HG02870 (cell line): ENCODE data around the gene AMPH.
"Not testable (repeated sequence)": the region's sequence is repeated elsewhere in the genome, so short reads cannot be mapped to it uniquely, and the experiment has no call there.

Experiments
- ATAC-seq: cut with Tn5 transposase; IDR thresholded peaks from one replicate; pipeline ENCODE4 v1.9.1; 2021; ENCODE audit warnings: mild to moderate bottlenecking, moderate library complexity; ENCODE audit not compliant: unreplicated experiment

AMPH gene

DNA sequence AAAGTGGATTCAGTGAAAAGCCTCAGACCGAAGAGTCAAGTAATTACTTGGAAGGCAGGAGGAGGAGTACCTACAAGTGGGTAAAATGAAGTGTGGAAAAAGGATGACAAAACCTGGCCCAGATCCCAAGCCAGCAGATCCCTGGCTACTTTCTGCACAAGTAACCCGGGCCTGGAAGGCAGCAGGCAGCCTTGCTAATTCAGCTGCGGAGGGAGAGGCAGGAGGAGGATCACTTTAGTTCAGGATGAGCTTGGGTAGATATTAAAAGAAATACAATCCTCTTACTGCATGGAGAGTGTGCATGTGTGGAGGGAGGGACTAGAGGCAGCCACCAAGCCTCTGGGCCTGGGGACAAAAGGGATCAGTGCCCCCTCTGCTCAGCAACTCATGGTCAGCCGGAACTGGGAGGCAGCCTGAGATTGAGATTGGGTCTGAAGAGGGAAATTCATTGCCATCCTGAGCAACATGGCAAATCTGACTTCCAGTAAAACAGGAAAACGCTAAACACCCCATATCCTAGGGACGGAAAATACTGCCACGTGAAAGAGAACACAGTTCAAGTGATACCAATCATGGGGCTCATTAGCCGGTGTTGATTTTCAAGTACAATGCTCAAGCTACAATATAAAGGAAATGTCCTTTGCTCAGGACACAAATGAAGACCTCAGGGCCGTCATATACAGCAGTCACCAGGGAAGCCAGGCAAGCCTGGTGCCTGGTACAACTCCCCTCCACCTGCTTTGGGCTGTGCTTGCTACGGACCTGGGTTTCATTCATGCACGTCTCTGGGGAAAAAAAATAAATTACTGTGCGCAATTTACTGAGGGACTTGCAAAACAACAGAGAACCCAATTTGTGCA lies 1.3 kb downstream of the AMPH start:
- no peak for ATAC-seq

GRCh38 chr7:38628630-38629385 lies 2.4 kb downstream of the AMPH start:
- ATAC-seq, result no peak

- no peak for ATAC-seq
Observed at GRCh38 chr7:38625866-38626265, 5.3 kb downstream of the AMPH start.

DNA sequence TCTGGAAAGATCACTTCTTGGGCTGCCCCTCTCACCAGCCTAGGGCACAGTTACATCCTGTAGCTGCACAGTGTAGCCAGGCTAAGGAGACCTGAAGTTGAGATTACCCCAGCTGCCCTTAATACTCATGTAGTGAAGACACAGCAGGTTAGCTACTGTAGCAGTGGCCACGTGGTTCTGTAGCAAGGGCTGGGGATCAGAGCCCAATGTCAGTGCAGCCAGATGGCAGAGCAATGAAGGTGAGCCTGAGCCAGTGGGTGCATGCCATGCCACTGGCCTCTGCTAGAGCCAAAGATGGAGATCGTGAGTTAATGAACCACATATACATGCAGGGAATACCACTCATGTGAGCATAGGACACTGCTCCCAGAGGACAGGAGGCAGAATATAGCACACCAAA lies 15.5 kb downstream of the AMPH start:
- no peak for ATAC-seq

- ATAC-seq, result no peak
Observed at GRCh38 chr7:38607466-38607865, 23.7 kb downstream of the AMPH start.

DNA sequence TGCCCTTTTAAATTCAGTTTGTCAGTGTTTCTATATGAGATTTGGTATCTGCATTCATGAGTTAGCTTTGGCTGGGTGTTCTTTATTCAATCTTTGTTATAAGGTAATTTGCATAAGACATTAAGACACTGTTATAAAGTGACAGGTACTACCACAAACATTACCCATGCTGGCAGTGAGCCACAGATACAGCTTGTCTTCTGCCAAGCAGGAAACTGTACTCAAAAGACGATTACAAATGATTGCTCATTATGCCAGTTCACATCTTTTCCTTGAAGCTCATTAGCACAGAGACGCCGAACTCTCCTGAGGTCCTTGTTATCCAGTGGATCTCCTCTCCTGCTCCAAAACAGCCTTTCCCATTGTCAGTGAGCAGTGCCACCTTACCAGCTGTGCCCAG lies 30.4 kb downstream of the AMPH start:
- ATAC-seq, result no peak

DNA sequence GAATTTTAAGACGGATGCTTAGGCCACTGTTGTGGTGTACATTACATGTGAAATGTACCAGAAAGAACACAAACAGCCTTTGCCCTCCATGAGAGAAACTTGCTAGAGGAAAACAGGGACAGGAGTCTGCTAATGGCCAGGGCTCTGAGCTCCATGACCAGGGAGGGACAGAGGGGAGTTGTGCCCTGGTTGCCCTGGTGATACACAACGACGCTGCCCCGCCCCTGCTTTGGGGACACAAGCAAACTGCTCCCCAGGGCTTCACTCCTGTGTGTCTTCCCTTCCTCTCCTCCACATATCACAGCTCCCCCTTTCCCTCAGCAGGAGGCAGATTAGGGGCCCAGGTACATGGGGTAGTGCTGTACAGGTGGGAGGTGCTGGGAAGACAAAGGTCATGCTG lies 36.2 kb downstream of the AMPH start:
- no peak for ATAC-seq

- ATAC-seq, result no peak
Observed at GRCh38 chr7:38592737-38593288, 38.4 kb downstream of the AMPH start.

GRCh38 chr7:38585572-38586354 lies 45.4 kb downstream of the AMPH start:
- no peak for ATAC-seq

GRCh38 chr7:38584443-38585210 lies 46.5 kb downstream of the AMPH start:
- ATAC-seq, result no peak

DNA sequence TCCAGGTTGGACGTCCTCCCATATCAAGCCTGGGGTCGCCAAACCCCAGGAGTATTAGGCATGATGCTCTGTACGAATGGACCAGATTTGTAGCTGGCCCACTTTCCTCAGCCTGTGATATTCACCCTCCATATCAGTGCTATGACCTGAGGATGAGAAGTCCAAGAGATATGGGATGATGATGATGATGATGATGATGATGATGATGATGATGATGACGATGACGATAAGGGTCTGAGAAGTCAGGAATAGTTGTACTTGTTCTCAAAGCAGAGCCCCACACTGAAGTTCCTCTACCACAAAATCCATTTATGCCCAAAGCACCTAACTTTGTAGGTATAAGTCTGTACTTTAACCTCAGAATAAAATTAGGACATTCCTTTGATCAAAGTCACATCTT lies 50.7 kb downstream of the AMPH start:
- ATAC-seq, result no peak

DNA sequence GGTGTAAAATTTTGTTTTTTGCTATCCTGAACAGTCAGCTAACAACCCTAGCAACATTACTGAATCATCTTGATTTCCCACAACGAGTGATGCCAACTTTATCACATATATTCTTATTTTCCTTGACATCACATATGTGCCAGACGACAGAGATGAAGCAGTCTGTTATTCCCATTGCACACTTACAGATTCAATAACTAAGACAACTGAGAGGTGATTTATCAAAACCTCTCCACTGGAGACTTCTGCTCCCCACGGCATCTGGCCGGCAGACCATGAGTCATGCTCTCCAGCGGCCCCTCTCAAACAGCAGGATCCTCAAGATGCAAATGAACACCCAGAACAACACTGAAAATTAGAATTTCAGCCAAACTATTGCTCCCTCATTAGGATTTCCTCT lies 57.1 kb downstream of the AMPH start:
- no peak for ATAC-seq

- not testable (repeated sequence) for ATAC-seq
Observed at GRCh38 chr7:38571620-38572019, 59.6 kb downstream of the AMPH start.

- no peak for ATAC-seq
Observed at GRCh38 chr7:38568497-38568896, 62.7 kb downstream of the AMPH start.

DNA sequence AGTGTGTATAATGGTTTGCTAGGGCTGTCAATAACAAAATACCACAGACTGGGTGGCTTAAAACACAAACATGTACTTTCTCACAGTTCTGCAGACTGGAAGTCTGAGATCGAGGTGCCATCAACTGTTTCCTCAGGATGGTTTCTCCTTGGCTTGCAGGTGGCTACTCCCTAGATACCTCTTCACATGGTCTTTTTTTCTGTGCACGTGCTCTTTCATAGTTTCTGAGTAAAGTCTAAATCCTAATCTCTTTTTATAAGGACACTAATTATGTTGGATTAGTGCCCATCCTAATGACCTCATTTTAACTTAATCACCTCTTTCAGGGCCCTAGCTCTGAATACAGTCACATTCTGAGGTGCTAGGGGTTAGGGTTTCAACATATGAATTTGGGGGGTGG lies 65.9 kb downstream of the AMPH start:
- ATAC-seq, result no peak

GRCh38 chr7:38563741-38564140 lies 67.4 kb downstream of the AMPH start:
- ATAC-seq, result no peak

DNA sequence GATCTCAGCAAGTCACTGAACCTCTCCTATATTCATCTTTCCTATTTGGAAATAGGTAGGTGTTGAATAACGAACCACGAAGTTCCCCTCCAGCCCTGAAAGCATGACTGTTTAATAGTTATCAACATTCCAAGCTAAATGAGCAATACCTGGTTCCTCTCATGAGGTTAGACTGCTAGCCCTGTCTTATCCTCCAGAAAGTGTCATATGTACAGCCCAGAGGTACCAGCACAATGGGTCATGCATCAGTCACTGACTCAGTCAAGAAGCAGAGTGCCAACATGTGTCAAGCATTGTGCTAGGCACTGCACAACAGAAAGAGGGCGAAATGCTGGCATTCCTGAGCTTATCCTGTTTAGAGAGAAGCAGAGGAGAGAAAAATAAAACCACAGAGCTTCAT lies 70.0 kb downstream of the AMPH start:
- no peak for ATAC-seq

DNA sequence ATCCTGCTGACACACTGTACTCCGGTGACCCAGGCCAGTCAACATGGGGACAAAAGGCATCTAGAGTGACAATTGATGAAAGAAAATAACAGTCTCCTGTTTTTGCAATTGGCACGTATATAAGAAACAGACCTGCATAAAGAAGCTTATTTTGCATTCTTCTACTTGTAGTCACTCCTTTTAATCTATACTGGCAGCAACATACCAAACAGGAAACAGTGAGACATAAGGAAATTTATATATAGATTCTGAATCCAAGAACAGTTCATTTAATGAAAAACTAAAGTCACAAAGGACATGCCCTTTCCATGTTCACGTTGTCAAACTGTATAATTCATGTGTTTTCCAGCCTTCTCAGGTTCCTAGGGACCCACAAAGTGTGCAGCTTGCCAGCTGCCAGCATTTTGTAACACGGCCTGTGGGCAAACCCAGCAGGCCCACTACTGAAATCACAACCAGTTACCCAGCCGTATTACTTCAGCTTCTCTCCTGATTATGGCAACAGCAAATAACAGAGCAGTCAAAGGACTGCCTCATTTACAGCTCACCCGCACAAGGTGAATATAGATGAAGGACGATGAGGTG lies 72.3 kb downstream of the AMPH start:
- no peak for ATAC-seq

GRCh38 chr7:38554586-38554985 lies 76.6 kb downstream of the AMPH start:
- ATAC-seq, result no peak

DNA sequence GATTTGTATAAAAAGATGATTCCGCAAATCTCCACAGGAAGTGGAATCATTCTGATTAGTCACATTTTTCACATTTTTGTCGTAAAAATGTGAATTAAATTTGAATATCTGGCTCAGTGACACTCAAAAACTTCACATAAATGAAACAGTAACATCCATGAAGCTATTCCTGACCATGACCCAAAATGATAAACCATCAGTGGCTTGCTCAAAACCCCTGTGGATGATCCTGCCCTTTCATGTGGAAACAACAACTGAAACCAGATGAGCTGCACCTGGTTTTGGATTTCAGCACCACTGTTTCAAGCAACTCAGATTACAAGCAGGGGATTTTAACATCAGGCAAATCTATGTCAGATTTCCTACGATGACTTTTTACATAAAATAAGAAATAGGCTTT lies 80.3 kb downstream of the AMPH start:
- ATAC-seq, result no peak
